Neural progenitor cell (in vitro differentiated cells): Measurements from ENCODE around the gene TCHP. TPM values are rescaled to one million over a fixed set of nuclear protein-coding genes. Genes with fewer than 3 reads are reported as not detected.

Experiments
- DNase-seq: peaks from one replicate; pipeline ENCODE4 v3.0.0-alpha.2; 2016; ENCODE audit warnings: low spot score
- H2AFZ ChIP-seq: fragments of 200-600 bp; sonication (generic); replicated peaks from 2 replicates; pipeline ENCODE4 v1.6.1; 2016; ENCODE audit warnings: antibody characterized with exemption
- H3F3A ChIP-seq: fragments of 200-600 bp; sonication (generic); 2 replicates; pipeline ENCODE4 v1.6.1; 2016; ENCODE audit warnings: antibody characterized with exemption, low read depth
- H3K27ac ChIP-seq: fragments of 200-600 bp; sonication (generic); 2 replicates; pipeline ENCODE4 v1.5.1; 2016; ENCODE audit warnings: mild to moderate bottlenecking
- H3K27me3 ChIP-seq: fragments of 200-600 bp; sonication (generic); 2 replicates; pipeline ENCODE4 v1.6.1; 2016; ENCODE audit warnings: mild to moderate bottlenecking, moderate library complexity
- H3K36me3 ChIP-seq: fragments of 200-600 bp; sonication (generic); 2 replicates; pipeline ENCODE4 v1.5.1; 2016
- H3K4me1 ChIP-seq: fragments of 200-600 bp; sonication (generic); 2 replicates; pipeline ENCODE4 v1.6.1; 2016; ENCODE audit warnings: mixed run types
- H3K4me2 ChIP-seq: fragments of 200-600 bp; sonication (generic); 2 replicates; pipeline ENCODE4 v1.6.1; 2016
- H3K4me3 ChIP-seq: fragments of 200-600 bp; sonication (generic); 2 replicates; pipeline ENCODE4 v1.5.1; 2016
- H3K79me2 ChIP-seq: fragments of 200-600 bp; sonication (generic); 2 replicates; pipeline ENCODE4 v1.6.1; 2016; ENCODE audit warnings: low read depth
- H3K9ac ChIP-seq: fragments of 200-600 bp; sonication (generic); 2 replicates; pipeline ENCODE4 v1.6.1; 2016
- H3K9me3 ChIP-seq: fragments of 200-600 bp; sonication (generic); 2 replicates; pipeline ENCODE4 v1.5.1; 2016; ENCODE audit warnings: low read depth
- H4K20me1 ChIP-seq: fragments of 200-600 bp; sonication (generic); 2 replicates; pipeline ENCODE4 v1.6.1; 2016; ENCODE audit warnings: low read depth
- H3K27ac Mint-ChIP-seq: 3 replicates; pipeline ENCODE4 v1.8.0; 2021; ENCODE audit warnings: mixed read lengths
- H3K27me3 Mint-ChIP-seq: 2 replicates; pipeline ENCODE4 v1.8.0; 2022; ENCODE audit warnings: low read depth, mild to moderate bottlenecking, inconsistent platforms, moderate library complexity, mixed read lengths; ENCODE audit not compliant: insufficient read depth
- H3K36me3 Mint-ChIP-seq: 3 replicates; pipeline ENCODE4 v1.8.0; 2021; ENCODE audit warnings: mixed read lengths
- H3K4me1 Mint-ChIP-seq: 3 replicates; pipeline ENCODE4 v1.8.0; 2021; ENCODE audit warnings: mixed read lengths
- H3K4me3 Mint-ChIP-seq: 3 replicates; pipeline ENCODE4 v1.8.0; 2021; ENCODE audit warnings: mild to moderate bottlenecking, moderate library complexity, mixed read lengths
- H3K9me3 Mint-ChIP-seq: 3 replicates; pipeline ENCODE4 v1.8.0; 2020; ENCODE audit warnings: mixed read lengths
- EZH2 ChIP-seq: fragments of 200-600 bp; sonication (generic); IDR thresholded peaks from 2 replicates; pipeline ENCODE4 v1.6.1; 2017; ENCODE audit warnings: antibody characterized with exemption, mild to moderate bottlenecking, moderate library complexity
- EZH2phosphoT487 ChIP-seq: fragments of 200-600 bp; sonication (generic); IDR thresholded peaks from 2 replicates; pipeline ENCODE4 v1.6.1; 2017; ENCODE audit warnings: antibody characterized with exemption
- total RNA-seq: library from RNA; depleted of rRNA; stranded (reverse); fragments of >200 nt; gene quantifications from 2 replicates; pipeline ENCODE4 v1.2.3, GENCODE V29; 2015; ENCODE audit warnings: low replicate concordance
- TF ChIP-seq, protein P1 (sequence below): fragments of 200-600 bp; sonication (generic); IDR thresholded peaks from 2 replicates; pipeline ENCODE4 v1.5.1; 2017; ENCODE audit warnings: antibody characterized with exemption, mild to moderate bottlenecking

TCHP gene
- total RNA-seq, 1 donor from 2014 or later = 15.2 TPM

DNA sequence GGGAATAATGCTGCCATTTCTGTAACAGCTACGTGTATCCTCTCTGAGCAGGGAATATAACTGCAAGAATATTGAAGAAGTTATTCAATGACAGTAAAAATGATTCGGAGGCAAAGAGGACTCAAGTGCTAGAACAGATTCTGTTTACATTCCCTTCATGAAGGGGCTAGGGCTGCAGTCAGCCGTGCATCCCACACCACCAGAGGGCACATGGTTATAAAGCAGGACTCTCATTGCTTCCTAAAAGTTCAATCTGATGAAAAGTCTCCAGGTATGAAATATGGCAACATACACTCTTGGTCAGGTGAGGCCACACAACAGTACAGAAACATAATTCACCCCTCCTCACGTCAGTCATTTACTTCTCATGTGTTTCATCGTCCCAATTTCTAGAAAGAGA is 34.0 kb downstream of the TCHP start:
- H3K9me3 Mint-ChIP-seq = no peaks in the 10 kb centered on the region
- H3K36me3 Mint-ChIP-seq = peaks cover 28% of the 10 kb centered on the region
- Histone ChIP-seq H3K4me2 (no peak overlapping the region), H3K27ac (no peak overlapping the region), H3F3A (no peaks in the 10 kb centered on the region), H3K36me3 (peaks cover 5% of the 10 kb centered on the region), H3K9ac (no peak overlapping the region), H3K9me3 (no peaks in the 10 kb centered on the region), H2AFZ (no peak overlapping the region), H4K20me1 (peaks cover 4% of the 10 kb centered on the region), H3K27me3 (no peaks in the 10 kb centered on the region), H3K4me1 (no peaks in the 10 kb centered on the region), H3K4me3 (no peak overlapping the region), H3K79me2 (no peaks in the 10 kb centered on the region)
- H3K27me3 Mint-ChIP-seq = no peaks in the 10 kb centered on the region
- H3K4me1 Mint-ChIP-seq = no peaks in the 10 kb centered on the region
- peak overlapping the region; percentile 30 for H3K27ac Mint-ChIP-seq
- no peak overlapping the region for H3K4me3 Mint-ChIP-seq
- TF ChIP-seq EZH2 (no peak), EZH2phosphoT487 (no peak)
- TF ChIP-seq, protein P1, sequence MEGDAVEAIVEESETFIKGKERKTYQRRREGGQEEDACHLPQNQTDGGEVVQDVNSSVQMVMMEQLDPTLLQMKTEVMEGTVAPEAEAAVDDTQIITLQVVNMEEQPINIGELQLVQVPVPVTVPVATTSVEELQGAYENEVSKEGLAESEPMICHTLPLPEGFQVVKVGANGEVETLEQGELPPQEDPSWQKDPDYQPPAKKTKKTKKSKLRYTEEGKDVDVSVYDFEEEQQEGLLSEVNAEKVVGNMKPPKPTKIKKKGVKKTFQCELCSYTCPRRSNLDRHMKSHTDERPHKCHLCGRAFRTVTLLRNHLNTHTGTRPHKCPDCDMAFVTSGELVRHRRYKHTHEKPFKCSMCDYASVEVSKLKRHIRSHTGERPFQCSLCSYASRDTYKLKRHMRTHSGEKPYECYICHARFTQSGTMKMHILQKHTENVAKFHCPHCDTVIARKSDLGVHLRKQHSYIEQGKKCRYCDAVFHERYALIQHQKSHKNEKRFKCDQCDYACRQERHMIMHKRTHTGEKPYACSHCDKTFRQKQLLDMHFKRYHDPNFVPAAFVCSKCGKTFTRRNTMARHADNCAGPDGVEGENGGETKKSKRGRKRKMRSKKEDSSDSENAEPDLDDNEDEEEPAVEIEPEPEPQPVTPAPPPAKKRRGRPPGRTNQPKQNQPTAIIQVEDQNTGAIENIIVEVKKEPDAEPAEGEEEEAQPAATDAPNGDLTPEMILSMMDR = peak; percentile 30
- no peak for DNase-seq

DNA sequence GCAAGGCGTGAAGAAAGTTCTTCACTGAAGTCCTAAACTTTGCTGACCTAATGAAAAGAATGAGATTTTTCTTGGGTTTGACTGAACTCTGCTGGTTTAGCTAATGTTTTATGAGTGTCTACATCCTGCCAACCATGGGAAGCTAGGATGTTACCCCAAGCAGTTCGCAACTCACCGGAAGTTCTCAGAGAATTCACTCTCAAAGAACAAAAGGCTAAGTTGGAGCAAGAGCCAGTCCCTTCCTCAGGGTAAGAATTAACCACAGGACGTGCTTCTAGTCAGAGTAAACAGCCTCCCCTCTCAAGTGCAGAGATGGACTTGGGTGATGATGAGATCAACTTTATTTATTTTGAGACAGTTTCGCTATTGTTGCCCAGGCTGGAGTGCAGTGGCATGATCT is 37.3 kb downstream of the TCHP start:
- Histone ChIP-seq H3K9me3 (no peaks in the 10 kb centered on the region), H3K9ac (no peak overlapping the region), H3K4me1 (no peaks in the 10 kb centered on the region), H3K4me3 (no peak overlapping the region), H2AFZ (no peak overlapping the region), H3K79me2 (no peaks in the 10 kb centered on the region), H3K27me3 (no peaks in the 10 kb centered on the region), H4K20me1 (no peaks in the 10 kb centered on the region), H3K4me2 (no peak overlapping the region), H3K27ac (no peak overlapping the region), H3F3A (no peaks in the 10 kb centered on the region), H3K36me3 (peaks cover 5% of the 10 kb centered on the region)
- DNase-seq = no peak
- peaks cover 2% of the 10 kb centered on the region for H3K27me3 Mint-ChIP-seq
- no peaks in the 10 kb centered on the region for H3K9me3 Mint-ChIP-seq
- no peaks in the 10 kb centered on the region for H3K4me1 Mint-ChIP-seq
- TF ChIP-seq EZH2phosphoT487 (no peak), EZH2 (no peak)
- TF ChIP-seq, protein P1 = no peak
- no peak overlapping the region for H3K27ac Mint-ChIP-seq
- H3K36me3 Mint-ChIP-seq = peaks cover 27% of the 10 kb centered on the region
- H3K4me3 Mint-ChIP-seq = no peak overlapping the region

DNA sequence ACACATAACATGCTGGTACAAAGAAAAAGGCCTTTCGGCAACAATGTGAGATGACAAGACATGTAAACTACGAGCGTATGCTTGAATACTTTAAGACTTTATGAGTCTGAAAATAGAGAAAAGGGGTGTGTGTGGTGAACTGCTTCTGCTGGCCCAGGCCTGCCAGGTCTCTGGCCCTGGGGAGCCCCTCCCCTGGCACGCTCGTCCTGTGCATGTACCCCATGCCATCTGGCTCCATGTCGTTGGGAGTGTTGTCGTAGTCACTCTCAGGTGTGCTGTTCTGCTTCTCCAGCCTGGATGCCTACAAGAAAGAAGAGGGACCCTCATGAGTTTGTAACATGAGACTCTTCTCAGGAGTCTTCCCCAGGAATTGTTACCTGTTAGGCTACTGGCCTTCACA is 38.9 kb downstream of the TCHP start:
- H2AFZ ChIP-seq = no peak overlapping the region
- no peaks in the 10 kb centered on the region for H3K9me3 ChIP-seq
- H3K27me3 Mint-ChIP-seq = peaks cover 2% of the 10 kb centered on the region
- H3K27ac ChIP-seq = no peak overlapping the region
- no peaks in the 10 kb centered on the region for H3F3A ChIP-seq
- no peaks in the 10 kb centered on the region for H3K27me3 ChIP-seq
- peaks cover 5% of the 10 kb centered on the region for H3K36me3 ChIP-seq
- H3K36me3 Mint-ChIP-seq = peaks cover 25% of the 10 kb centered on the region
- no peak overlapping the region for H3K4me3 ChIP-seq
- no peak overlapping the region for H3K27ac Mint-ChIP-seq
- TF ChIP-seq EZH2 = no peak
- TF ChIP-seq, protein P1 = no peak
- TF ChIP-seq EZH2phosphoT487 = no peak
- no peak overlapping the region for H3K4me3 Mint-ChIP-seq
- no peak overlapping the region for H3K4me2 ChIP-seq
- H3K79me2 ChIP-seq = no peaks in the 10 kb centered on the region
- no peak overlapping the region for H3K9ac ChIP-seq
- no peaks in the 10 kb centered on the region for H3K9me3 Mint-ChIP-seq
- H3K4me1 Mint-ChIP-seq = peaks cover 2% of the 10 kb centered on the region
- H3K4me1 ChIP-seq = no peaks in the 10 kb centered on the region
- no peaks in the 10 kb centered on the region for H4K20me1 ChIP-seq
- DNase-seq = no peak
